ENCODE data around the gene PTPRM. TPM values are rescaled to one million over a fixed set of nuclear protein-coding genes. Genes with fewer than 3 reads are reported as not detected.

Gene PTPRM
- total and polyA plus RNA-seq, 4 donors = 9.2 to 23.0 (median 12.7) TPM

- no peaks in the 10 kb centered on the region for H3K36me3 ChIP-seq (ENCODE audit: control insufficient read depth in 4 of 4, insufficient read depth in 3 of 4, low read depth in 1 of 4, low read length in 3 of 4)
- H3K27me3 ChIP-seq (ENCODE audit: control insufficient read depth in 4 of 4, insufficient read depth in 4 of 4, low read length in 3 of 4) = no peaks in the 10 kb centered on the region
- H3K9ac ChIP-seq (ENCODE audit: low read depth in 1 of 2, low read length in 2 of 2) = no peak overlapping the region
- no peak for DNase-seq (ENCODE audit: low spot score)
- H3K9me3 ChIP-seq (ENCODE audit: control insufficient read depth in 4 of 4, low read length in 3 of 4) = peaks cover 0 to 1% (median 0%) of the 10 kb centered on the region in 4 donors
- H3K4me3 ChIP-seq (ENCODE audit: low read depth in 1 of 3, low read length in 3 of 3) = no peak overlapping the region
- H3K27ac ChIP-seq (ENCODE audit: low read depth in 1 of 2, low read length in 2 of 2) = no peak overlapping the region
- TF ChIP-seq REST (IDR thresholded peaks at IDR 0.05) (no peak), HNF4G (IDR thresholded peaks at IDR 0.05) (no peak), CTCF (IDR thresholded peaks at IDR 0.05; ENCODE audit: low read depth, low read length, missing input control) (no peak), TAF1 (conservative IDR thresholded peaks at IDR 0.05) (no peak), HNF4A (conservative IDR thresholded peaks at IDR 0.05) (no peak), RXRA (IDR thresholded peaks at IDR 0.05) (no peak), FOXA2 (IDR thresholded peaks at IDR 0.05) (no peak)
- TF ChIP-seq, protein P1, sequence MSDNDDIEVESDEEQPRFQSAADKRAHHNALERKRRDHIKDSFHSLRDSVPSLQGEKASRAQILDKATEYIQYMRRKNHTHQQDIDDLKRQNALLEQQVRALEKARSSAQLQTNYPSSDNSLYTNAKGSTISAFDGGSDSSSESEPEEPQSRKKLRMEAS (IDR thresholded peaks at IDR 0.05) = no peak
- H3K4me1 ChIP-seq (ENCODE audit: control insufficient read depth in 4 of 4, insufficient read depth in 4 of 4, low read length in 3 of 4) = no peaks in the 10 kb centered on the region
- 74% methylated on average over 5 of the region's 5 CpGs for WGBS
Measured at GRCh38 chr18:8162802-8163201, 595.7 kb downstream of the PTPRM start.

DNA sequence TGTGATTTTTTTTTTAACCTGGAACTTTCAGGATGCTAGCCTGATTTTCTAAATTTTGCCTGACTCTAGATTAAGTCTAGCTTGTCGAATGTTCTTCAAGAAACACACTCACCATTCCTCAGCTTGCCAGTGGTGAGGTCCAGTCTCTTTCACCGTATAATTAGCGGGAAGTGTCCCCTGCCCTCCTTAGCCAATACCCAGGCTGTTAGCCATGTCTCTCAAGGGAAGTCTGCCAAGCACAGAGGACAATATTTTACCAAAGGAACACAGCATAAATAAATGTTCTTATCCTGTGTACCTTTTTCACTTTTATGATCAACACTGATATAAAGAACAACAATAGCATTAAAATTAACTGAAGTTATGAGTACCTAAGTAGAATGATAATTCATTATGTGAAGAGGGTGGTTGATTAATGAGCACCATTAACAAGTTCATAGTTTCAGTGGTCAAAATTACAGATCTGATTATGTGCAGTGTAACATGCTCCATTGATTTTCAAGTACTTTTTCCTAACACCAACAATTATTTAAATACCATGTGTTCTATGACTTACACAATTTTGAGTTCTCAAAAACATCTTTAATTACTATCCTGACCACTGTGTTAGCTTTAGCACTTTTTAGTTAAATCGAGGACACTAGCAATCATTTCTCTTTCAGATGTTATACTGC is 596.3 kb downstream of the PTPRM start:
- Histone ChIP-seq H3K9ac (ENCODE audit: low read depth in 1 of 2, low read length in 2 of 2) (no peak overlapping the region), H3K27me3 (ENCODE audit: control insufficient read depth in 4 of 4, insufficient read depth in 4 of 4, low read length in 3 of 4) (no peaks in the 10 kb centered on the region), H3K36me3 (ENCODE audit: control insufficient read depth in 4 of 4, insufficient read depth in 3 of 4, low read depth in 1 of 4, low read length in 3 of 4) (no peaks in the 10 kb centered on the region), H3K4me3 (ENCODE audit: low read depth in 1 of 3, low read length in 3 of 3) (no peak overlapping the region), H3K9me3 (ENCODE audit: control insufficient read depth in 4 of 4, low read length in 3 of 4) (peaks cover 0 to 1% (median 0%) of the 10 kb centered on the region in 4 donors), H3K4me1 (ENCODE audit: control insufficient read depth in 4 of 4, insufficient read depth in 4 of 4, low read length in 3 of 4) (no peaks in the 10 kb centered on the region), H3K27ac (ENCODE audit: low read depth in 1 of 2, low read length in 2 of 2) (no peak overlapping the region)
- TF ChIP-seq CTCF (IDR thresholded peaks at IDR 0.05; ENCODE audit: low read depth, low read length, missing input control) (no peak), JUND (IDR thresholded peaks at IDR 0.05) (no peak), REST (IDR thresholded peaks at IDR 0.05) (no peak), HNF4G (IDR thresholded peaks at IDR 0.05) (no peak), YY1 (IDR thresholded peaks at IDR 0.05) (no peak), RXRA (IDR thresholded peaks at IDR 0.05) (no peak), TAF1 (conservative IDR thresholded peaks at IDR 0.05) (no peak), EGR1 (IDR thresholded peaks at IDR 0.05; ENCODE audit: low read depth in 2 of 2) (no peak), FOXA1 (IDR thresholded peaks at IDR 0.05) (no peak)
- TF ChIP-seq, protein P2, sequence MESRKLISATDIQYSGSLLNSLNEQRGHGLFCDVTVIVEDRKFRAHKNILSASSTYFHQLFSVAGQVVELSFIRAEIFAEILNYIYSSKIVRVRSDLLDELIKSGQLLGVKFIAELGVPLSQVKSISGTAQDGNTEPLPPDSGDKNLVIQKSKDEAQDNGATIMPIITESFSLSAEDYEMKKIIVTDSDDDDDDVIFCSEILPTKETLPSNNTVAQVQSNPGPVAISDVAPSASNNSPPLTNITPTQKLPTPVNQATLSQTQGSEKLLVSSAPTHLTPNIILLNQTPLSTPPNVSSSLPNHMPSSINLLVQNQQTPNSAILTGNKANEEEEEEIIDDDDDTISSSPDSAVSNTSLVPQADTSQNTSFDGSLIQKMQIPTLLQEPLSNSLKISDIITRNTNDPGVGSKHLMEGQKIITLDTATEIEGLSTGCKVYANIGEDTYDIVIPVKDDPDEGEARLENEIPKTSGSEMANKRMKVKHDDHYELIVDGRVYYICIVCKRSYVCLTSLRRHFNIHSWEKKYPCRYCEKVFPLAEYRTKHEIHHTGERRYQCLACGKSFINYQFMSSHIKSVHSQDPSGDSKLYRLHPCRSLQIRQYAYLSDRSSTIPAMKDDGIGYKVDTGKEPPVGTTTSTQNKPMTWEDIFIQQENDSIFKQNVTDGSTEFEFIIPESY (IDR thresholded peaks at IDR 0.05) = no peak
- TF ChIP-seq, protein P3, sequence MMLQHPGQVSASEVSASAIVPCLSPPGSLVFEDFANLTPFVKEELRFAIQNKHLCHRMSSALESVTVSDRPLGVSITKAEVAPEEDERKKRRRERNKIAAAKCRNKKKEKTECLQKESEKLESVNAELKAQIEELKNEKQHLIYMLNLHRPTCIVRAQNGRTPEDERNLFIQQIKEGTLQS (IDR thresholded peaks at IDR 0.05) = no peak
- no peak for DNase-seq (ENCODE audit: low spot score)
- 81% methylated on average over 4 of the region's 4 CpGs for WGBS
